Measurements from ENCODE around the gene HCN4.

The HCN4 gene

DNA sequence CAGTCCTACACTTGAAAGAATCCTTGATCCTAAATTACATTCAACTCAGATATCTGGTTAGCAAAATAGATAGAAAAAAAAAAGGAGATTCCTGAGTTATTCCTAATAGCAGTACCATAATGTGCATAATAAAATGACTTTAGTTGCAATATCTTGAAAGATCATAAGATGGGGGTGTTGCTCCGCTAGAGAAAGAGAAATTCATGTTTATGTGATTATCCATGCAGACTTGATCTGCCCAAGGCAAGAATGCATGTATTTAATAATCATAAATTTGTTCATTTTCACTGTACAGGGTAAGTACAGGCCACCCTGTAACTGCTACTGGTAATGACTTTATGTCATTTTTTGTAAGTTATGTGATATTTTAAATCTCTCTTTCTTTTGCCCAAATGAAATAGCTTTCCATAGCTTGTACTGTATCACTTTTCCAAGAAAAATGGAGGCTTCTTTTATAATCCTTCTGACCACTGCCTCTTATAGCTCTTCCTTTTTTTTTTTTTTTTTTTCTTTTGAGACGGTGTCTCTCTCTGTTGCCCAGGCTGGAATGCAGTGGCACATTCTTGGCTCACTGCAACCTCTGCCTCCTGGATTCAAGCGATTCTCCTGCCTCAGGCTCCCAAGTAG lies 84.6 kb downstream of the HCN4 start:
- TF ChIP-seq, protein P1, sequence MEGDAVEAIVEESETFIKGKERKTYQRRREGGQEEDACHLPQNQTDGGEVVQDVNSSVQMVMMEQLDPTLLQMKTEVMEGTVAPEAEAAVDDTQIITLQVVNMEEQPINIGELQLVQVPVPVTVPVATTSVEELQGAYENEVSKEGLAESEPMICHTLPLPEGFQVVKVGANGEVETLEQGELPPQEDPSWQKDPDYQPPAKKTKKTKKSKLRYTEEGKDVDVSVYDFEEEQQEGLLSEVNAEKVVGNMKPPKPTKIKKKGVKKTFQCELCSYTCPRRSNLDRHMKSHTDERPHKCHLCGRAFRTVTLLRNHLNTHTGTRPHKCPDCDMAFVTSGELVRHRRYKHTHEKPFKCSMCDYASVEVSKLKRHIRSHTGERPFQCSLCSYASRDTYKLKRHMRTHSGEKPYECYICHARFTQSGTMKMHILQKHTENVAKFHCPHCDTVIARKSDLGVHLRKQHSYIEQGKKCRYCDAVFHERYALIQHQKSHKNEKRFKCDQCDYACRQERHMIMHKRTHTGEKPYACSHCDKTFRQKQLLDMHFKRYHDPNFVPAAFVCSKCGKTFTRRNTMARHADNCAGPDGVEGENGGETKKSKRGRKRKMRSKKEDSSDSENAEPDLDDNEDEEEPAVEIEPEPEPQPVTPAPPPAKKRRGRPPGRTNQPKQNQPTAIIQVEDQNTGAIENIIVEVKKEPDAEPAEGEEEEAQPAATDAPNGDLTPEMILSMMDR (conservative IDR thresholded peaks at IDR 0.05; ENCODE audit: low read length) = peak; percentile 57
- DNase-seq (ENCODE audit: low read depth) = peak; percentile 39
- H3K4me3 ChIP-seq (ENCODE audit: low read length) = no peak overlapping the region

DNA sequence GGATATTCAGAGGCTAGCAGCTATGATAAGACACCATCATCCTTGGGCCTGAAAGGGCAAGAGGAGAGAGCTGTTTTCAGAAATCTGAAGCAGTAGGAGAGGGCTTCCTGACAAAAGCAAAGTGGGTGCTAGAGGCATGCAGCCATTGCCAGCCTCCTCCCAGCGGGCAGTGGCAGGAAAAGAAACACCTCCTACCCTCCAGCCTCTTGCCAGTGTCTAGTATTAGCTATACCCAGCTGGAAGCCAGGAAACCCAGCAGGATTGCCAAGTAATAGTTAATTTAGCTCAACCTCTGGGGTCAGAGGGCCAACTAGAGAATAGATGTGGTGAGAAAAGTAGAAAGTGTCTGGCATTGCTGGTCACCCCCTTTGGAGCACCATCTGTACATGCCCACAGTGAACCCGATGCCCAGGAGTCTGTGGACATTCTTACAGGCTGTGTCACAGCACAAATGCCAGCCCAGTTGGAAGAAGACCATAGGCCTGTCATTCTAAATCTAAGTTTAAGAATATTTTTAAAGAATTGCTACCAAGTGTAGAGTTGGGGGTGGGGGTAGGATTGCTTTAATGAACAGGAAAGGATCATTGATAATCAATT lies 85.3 kb downstream of the HCN4 start:
- TF ChIP-seq, protein P1 (conservative IDR thresholded peaks at IDR 0.05; ENCODE audit: low read length) = no peak
- H3K4me3 ChIP-seq (ENCODE audit: low read length) = no peak overlapping the region
- DNase-seq (ENCODE audit: low read depth) = peak; percentile 33

DNA sequence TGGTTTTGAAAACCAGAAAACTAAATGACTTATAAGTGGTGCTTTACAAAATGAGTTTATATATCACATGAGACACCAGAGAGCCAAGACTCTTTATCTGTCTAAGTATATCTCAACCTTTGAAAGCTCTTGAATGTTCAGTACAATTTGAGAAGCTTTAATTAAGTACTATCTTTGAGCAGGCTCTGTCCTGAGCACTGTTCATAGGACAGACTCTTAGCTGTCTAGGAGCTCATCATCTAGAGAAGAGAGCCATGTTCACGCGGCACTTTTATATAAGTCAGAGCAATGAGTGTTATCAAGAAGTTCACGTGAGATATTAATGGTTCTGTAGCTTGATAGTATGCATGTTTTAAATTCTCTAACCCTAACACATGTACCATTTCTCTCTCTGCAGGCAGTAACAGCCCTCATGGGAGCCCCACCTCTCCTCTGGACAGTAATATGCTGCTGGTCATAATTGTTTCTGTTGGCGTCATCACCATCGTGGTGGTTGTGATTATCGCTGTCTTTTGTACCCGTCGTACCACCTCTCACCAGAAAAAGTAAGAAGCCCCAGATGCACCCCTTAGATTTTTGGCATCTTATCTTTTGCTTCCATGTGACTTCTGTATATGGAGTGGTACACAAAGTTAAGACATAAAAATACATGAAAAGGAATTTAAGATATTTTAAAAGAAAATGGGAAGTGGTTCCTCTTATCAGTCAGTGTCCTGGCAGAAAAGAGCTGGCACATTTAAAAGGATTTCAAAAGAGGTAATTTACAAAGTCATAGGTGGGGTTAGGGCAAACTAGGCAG lies 86.0 kb downstream of the HCN4 start:
- DNase-seq (ENCODE audit: low read depth) = no peak
- H3K4me3 ChIP-seq (ENCODE audit: low read length) = no peak overlapping the region
- TF ChIP-seq, protein P1 (conservative IDR thresholded peaks at IDR 0.05; ENCODE audit: low read length) = no peak

DNA sequence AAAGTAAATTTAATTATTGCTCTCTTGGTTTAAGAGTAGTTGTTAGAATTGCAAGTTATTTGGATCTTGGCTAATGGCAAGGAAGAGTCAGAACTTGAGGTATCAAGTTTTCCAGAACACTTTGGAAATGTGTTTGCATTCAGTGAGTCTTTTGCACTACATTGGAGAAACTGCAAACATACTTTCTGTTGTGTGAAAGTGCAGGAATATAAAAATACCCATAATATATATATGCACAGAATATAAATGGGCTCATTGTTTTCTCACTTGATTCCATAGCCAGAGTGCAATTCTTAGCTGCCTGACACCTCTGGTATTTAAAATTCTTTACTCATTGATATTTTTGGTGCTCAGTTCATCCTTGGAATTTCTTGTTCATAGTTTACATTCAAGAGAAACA lies 92.9 kb downstream of the HCN4 start:
- H3K4me3 ChIP-seq (ENCODE audit: low read length) = no peak overlapping the region
- DNase-seq (ENCODE audit: low read depth) = peak; percentile 17
- TF ChIP-seq, protein P1 (conservative IDR thresholded peaks at IDR 0.05; ENCODE audit: low read length) = no peak

DNA sequence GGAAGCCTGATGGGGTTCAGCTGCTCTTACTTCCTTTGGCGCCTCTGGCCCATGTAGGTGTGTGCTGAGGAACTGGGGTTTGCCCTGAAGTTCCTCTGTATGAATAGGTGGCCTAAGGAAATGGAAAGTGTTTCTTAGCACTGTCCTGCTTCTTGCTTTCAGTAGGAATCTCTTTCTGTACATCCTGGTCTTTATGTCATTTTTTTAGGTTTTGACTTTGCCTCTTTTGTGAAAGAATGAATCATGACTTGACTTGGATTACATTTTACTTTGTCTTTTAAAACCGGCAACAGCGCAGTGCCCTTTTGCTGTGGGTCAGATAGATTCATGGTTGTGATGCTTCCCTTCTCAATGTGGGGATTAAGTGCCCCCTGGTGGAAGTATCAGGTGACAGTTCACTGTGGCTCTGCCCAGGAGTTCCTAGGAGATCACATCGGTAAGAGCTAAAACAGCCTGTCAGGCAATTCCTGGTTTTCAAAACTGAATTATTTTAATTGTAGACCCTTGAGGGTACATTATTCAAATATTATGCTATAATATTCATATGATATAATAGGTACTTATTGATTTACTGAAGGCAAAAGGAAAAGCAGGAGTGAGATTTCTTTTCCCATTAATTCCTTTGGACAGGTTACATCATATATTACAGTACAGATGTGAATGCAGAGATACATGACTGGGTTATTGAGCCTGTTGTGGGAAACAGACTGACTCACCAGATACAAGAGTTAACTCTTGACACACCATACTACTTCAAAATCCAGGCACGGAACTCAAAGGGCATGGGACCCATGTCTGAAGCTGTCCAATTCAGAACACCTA lies 95.4 kb downstream of the HCN4 start:
- DNase-seq (ENCODE audit: low read depth) = peak; percentile 60
- TF ChIP-seq, protein P1 (conservative IDR thresholded peaks at IDR 0.05; ENCODE audit: low read length) = peak; percentile 86
- H3K4me3 ChIP-seq (ENCODE audit: low read length) = no peak overlapping the region

DNA sequence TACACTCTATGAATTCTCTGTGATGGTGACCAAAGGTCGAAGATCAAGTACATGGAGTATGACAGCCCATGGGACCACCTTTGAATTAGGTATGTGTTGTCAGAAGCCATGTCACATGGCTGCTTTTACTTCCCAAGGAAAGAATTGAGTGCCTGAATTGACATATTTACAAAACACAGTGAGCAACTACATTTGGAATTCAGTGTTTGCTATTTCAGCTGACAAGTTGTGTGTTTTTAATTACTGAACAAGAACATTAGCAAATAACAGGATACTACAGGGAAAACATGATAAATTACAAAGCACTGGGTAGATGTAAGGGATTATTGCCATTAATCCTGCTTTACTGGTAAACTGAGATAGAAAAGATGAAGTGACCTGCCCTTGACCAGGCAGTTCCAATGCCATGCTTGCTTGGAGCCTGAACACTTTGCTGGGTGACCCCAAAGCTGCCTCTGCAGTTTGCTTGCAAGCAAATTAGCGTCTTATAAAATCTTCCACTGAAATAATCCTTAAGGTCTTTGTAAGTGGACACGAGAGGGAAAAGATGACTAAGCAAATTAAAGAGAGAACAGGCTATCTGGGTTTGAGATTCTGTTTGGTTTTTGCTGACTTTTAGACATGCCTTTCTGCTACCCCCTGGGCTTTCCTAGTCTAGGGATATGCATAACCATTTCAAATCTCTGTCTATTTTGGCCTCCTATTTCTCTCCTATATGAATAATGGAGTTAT lies 98.2 kb downstream of the HCN4 start:
- TF ChIP-seq, protein P1 (conservative IDR thresholded peaks at IDR 0.05; ENCODE audit: low read length) = no peak
- no peak overlapping the region for H3K4me3 ChIP-seq (ENCODE audit: low read length)
- no peak for DNase-seq (ENCODE audit: low read depth)

All from AG10803 (cell line).